IPS DF 19.7 (cell line): ENCODE results near the gene OLFML2A.
"Not testable (repeated sequence)": the region's sequence is repeated elsewhere in the genome, so short reads cannot be mapped to it uniquely, and the experiment has no call there.

ENCODE experiments used
- DNase-seq: peaks from one replicate; pipeline ENCODE4 v3.0.0-alpha.2; 2013; ENCODE audit warnings: low read depth, low spot score

Gene OLFML2A

GRCh38 chr9:124820698-124821623 lies 44.0 kb downstream of the OLFML2A start:
- DNase-seq = no peak

GRCh38 chr9:124828489-124829333 lies 51.8 kb downstream of the OLFML2A start:
- no peak for DNase-seq

DNA sequence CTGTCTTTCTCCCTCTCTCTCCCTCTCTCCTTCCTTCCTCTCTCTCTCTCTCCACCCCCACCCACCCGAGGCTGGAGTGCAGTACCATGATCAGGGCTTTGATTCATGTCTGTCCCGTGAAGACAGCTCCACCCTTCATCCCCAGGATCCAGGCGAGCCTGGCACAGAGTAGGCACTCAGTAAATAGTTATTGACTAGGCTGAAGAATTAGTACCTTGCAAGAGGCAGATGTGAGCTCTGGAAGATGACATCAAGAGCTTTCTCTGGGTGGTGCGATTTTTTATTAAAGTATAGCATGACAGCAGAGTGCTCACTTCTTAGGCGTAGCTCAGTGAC lies 52.4 kb downstream of the OLFML2A start:
- DNase-seq = no peak

- DNase-seq = no peak
These were observed 53.7 kb downstream of the OLFML2A start for GRCh38 chr9:124830593-124830992.

- DNase-seq = no peak
These were observed 54.9 kb downstream of the OLFML2A start for GRCh38 chr9:124831642-124832364.

- DNase-seq = no peak
These were observed 57.7 kb downstream of the OLFML2A start for GRCh38 chr9:124834591-124834990.

DNA sequence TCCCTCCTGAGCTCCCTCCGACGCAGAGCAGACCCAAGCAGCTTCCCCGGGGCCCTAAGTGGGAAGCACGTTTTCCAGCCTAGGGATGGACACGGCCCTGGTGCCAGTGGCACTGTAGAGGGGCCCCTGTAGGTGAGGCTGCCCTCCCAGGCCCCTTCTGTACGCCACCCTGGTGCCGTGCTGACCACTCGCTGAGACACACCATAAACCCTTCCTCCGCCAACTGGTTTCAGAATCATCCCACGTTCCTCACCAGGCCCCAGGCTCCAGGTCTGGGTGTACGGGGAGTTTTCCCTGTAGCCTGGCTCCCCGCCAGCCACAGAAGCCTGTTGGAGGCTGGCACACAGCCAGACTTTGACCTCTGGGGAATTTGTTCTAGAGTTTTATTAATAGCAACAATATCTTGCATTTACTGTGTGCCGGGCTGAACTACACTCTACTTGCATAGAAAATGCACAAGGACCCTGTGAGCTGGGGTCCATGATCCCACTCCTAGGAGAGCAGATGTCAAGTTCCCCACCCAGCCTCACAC lies 58.2 kb downstream of the OLFML2A start:
- DNase-seq = no peak

GRCh38 chr9:124838132-124838531 lies 61.2 kb downstream of the OLFML2A start:
- not testable (repeated sequence) for DNase-seq

DNA sequence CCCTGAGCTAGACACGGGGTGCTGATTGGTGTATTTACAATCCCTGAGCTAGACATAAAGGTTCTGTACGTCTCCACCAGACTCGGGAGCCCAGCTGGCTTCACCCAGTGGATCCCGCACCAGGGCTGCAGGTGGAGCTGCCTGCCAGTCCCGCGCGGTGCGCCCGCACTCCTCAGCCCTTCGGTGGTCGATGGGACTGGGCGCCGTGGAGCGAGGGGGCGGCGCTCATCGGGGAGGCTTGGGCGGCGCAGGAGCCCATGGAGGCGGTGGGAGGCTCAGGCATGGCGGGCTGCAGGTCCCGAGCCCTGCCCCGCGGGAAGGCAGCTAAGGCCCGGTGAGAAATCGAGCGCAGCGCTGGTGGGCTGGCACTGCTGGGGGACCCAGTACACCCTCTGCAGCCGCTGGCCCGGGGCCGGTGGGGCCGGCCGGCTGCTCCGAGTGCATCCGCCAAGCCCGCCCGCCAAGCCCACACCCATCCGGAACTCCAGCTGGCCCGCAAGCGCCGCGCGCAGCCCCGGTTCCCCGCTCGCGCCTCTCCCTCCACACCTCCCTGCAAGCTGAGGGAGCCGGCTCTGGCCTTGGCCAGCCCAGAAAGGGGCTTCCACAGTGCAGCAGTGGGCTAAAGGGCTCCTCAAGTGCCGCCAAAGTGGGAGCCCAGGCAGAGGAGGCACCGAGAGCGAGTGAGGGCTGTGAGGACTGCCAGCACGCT lies 61.8 kb downstream of the OLFML2A start:
- DNase-seq = not testable (repeated sequence)

DNA sequence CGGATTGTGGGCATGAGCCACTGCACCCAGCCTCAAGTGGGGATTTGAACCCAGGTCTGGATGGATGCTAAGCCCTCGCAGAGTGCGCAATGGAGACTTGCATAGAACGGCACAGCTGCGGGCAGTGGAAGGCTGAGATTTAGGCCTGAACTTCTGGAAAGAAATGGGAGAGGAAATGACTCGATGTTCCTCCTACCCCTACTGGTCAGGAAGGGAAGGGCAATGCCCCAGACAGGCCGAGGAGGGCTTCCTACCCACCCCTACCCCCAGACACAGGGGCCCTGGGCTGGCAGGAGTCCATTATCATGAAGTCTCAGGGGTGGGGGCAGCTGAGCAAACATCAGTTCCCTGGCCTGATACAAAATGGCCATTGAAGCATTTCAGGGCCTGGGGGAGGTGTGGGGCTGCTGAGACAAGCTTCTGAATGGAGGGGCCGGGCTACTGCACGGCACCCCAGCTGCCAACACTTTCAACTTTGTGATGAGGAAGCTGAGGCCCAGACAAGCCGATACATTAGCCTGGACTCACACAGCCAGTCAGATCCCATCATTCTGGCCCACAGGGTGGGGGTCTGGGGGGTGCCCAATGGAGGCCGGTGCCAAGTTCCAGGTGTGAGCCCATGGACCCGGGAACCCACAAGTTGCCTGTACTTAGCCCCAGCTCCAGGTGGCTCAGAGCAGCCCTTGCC lies 62.8 kb downstream of the OLFML2A start:
- no peak for DNase-seq

DNA sequence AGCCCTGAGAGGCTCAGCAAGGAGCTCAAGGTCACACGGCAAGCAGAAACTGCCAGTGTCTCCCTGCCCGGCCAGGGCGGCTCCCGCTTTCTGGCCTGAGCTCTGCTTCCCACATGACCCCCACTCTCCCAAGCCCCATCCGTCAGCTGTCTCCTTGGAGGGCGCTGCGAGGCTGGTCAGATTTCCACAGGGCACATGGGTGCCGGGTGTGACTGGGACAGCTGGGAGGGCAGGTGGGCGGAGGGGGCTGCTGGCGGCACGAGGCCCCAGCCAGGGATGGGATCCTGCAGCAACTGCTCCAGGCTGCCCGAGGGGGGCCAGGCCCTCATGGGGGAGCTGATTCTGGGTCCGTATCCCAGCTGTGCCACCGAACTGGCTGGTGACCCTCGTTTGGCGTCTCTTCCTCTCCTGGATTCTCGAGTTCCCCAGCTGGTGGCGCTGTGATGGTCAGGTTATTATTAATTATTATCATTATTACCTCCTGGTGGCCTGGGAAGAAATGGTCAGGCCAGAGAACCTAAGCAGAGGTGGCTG lies 63.4 kb downstream of the OLFML2A start:
- no peak for DNase-seq

GRCh38 chr9:124841075-124841821 lies 64.3 kb downstream of the OLFML2A start:
- no peak for DNase-seq

DNA sequence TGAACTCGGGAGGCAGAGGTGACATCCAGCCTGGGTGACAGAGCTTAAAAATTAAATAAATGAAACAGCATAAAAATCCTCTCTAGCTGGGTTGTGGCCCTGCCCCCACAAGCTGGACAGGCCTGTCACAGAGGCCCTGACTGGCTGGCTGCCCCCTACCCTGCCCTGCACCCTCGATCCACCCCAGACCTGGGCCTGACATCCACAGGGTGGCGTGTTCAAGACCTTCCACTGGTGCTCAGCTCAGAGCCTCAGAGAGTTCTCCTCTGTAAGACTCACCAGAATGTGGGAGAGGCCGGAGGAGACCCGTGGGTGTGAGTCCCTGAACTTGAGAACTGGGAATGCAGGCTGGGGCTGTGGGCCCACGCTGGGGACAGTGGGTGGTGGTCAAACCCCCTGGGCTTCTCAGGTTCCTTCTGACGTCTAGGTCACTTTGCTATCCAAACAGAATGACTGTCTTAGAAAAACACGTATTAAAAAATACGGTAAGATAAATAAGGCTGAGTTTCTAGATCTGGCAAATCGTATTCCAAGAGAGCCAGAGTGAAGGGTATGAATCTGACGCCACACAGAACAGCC lies 66.6 kb downstream of the OLFML2A start:
- DNase-seq = no peak

DNA sequence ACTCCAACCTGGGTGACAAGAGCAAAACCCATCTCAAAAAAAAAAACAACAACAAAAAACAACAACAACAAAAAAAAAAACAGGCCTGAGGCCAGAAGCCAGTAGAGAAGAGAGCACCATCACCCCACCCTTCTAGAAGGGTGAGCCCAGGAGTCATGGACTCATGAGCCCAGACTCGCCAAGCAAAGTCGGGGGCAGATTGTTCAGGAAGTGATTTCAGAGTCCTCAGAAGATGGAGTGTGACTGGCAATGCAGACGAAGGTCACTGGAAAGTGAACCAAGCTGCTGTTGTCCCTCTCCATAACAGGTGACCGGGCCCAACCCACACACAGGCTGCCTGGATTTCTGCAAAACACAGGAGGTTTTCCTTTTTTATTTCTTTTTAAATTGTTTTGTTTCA lies 67.4 kb downstream of the OLFML2A start:
- no peak for DNase-seq

DNA sequence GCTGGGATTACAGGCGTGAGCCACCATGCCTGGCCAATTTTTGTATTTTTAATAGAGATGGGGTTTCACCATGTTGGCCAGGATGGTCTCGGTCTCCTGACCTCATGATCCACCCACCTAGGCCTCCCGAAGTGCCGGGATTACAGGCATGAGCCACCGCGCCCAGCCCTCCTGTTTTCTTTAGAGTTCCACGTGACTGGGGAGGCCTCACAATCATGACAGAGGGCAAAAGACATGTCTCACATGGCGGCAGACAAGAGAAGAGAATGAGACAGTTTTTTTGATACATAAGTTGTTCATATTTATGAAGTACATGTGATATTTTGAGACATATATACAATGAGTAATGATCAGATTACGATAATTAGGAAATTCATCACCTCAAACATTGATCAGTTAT lies 69.5 kb downstream of the OLFML2A start:
- not testable (repeated sequence) for DNase-seq

DNA sequence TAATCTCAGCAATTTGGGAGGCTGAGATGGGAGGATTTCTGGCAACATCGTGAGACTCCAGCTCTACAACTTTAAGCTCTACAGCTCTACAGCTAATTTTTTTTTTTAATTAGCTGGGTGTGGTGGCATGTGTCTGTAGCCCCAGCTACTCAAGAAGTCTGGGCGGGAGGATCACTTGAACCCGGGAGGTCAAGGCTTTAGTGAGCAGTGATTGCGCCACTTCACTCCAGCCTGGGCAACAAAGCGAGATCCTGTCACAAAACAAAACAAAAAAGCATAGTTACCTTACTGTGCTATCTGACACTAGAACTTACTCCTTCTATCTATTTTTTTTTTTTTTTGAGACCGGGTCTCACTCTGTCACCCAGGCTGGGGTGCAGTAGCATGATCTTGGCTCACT lies 70.0 kb downstream of the OLFML2A start:
- no peak for DNase-seq

DNA sequence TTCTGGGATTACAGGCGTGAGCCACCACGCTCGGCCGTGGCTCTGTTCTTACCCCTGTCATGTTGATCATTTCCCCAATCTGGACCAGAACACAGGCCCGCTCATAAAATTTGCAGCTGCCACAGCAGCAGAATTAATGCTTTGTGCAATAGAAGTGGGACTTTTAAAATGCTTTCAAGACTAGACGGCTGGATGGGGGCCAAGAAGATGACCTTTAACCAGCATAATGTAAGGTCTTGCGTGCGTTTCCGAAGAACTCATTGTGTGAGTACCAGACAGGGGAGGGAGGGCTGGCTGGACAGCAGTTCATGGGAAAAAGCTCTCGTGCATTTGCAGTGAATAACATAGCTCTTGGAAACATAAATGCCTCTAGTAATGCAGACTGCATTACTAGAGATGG lies 72.9 kb downstream of the OLFML2A start:
- no peak for DNase-seq

DNA sequence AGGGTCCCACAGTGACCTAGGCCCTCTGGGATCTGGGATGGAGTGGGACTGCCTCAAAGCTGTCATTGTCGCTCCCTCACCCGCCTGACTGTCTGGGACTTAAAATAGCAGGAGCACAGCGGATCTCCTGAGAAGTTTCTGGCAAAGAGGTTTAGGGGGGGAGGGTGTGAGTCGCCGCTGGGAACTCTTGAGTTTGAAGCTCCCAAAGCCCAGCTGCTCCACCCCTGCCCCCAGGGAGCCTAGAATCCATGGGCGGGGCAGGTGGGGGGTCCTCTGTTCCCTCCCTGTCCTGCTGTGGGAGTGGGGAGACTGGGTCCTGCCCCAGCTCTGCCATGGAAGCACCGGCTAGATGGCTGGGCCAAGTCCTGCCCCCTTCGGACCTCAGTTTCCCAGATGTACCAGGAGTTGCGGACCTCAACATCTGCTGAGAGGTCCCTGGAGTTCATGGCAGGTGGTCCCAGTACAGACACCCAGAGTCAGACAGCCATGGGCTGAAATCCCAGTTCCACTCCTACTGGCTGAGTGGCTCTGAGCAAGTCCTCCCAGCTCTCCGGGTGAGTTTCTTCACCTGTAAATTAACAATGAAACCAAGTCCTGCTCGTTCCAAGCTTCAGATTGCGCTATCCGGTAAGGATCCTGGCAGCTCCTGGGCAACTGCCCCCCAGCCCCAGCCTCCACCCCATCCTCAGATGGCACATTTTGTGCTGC lies 75.3 kb downstream of the OLFML2A start:
- DNase-seq = no peak
